PC-9 (cell line): ENCODE data around the gene JUNB.

ENCODE experiments used
- EZH2 ChIP-seq: fragments of 200-600 bp; sonication (generic); IDR thresholded peaks from 2 replicates; pipeline ENCODE4 v1.8.0; 2017; ENCODE audit warnings: antibody characterized with exemption, low read depth
- TF ChIP-seq, protein P1 (sequence below): fragments of 200-600 bp; sonication (generic); conservative IDR thresholded peaks from 2 replicates; pipeline ENCODE4 v1.6.1; 2017; ENCODE audit warnings: mixed run types, antibody characterized with exemption, mild to moderate bottlenecking, moderate library complexity

DNA sequence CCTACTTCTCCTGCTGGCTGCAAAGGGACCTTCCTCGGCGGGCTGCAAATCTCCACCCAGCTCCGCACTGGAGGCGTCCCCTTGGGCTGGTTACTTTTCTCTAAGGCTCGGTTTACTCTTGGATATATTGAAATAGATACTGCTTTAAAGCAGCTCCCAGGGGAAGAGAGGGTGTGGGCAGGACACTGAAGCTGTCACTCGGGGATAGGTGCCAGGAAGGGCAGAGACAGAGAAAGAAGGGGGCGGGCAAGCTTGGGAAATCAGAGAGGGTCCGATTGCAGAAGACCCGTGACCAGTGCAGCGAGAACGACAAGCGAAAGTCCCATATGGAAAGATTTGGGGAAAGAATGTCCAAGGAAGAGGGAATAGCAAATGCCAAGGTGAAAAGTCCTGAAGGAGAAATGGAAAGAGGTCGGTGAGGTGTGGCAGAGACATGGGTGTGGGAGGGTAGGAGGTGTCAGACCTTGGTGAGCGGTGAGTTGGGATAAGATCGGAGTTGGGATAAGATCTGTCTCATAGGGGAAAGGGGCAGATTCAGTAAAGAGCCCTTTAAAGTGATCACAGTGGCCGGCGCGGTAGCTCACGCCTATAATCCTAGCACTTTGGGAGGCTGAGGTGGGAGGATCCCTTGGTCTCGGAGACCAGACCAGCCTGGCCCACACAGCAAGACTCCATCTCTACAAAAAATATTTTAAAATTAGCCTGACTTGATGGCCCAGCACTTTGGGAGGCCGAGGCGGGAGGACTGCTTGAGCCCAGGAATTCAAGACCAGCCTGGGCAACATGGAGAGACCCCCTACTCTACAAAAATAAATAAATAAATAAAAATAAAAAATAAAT lies 11.2 kb downstream of the JUNB start:
- TF ChIP-seq EZH2 = no peak
- TF ChIP-seq, protein P1, sequence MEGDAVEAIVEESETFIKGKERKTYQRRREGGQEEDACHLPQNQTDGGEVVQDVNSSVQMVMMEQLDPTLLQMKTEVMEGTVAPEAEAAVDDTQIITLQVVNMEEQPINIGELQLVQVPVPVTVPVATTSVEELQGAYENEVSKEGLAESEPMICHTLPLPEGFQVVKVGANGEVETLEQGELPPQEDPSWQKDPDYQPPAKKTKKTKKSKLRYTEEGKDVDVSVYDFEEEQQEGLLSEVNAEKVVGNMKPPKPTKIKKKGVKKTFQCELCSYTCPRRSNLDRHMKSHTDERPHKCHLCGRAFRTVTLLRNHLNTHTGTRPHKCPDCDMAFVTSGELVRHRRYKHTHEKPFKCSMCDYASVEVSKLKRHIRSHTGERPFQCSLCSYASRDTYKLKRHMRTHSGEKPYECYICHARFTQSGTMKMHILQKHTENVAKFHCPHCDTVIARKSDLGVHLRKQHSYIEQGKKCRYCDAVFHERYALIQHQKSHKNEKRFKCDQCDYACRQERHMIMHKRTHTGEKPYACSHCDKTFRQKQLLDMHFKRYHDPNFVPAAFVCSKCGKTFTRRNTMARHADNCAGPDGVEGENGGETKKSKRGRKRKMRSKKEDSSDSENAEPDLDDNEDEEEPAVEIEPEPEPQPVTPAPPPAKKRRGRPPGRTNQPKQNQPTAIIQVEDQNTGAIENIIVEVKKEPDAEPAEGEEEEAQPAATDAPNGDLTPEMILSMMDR = no peak
